HG02759 (cell line): Measurements from ENCODE around the gene FST.

Experiments
- ATAC-seq: cut with Tn5 transposase; IDR thresholded peaks from one replicate; pipeline ENCODE4 v1.9.1; 2021; ENCODE audit warnings: mild to moderate bottlenecking, moderate library complexity; ENCODE audit not compliant: unreplicated experiment

Gene FST

DNA sequence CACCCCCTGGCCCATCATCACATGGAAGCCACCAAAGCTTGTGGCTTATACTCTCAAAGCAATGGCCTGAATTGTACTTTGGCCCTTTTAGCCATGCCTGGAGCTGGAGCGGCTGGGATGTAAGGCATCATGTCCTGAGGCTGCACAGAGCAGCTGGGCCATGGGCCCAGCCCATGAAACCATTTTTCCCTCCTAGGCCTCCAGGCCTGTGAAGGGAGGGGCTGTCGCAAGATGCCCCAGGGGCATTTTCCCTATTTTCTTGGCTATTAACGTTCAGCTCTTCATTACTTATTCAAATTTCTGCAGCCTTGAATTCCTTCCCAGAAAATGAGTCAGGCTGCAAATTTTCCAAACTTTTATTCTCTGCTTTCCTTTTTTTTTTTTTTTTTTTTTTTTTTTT, 27.7 kb downstream of the FST start:
- no peak for ATAC-seq

DNA sequence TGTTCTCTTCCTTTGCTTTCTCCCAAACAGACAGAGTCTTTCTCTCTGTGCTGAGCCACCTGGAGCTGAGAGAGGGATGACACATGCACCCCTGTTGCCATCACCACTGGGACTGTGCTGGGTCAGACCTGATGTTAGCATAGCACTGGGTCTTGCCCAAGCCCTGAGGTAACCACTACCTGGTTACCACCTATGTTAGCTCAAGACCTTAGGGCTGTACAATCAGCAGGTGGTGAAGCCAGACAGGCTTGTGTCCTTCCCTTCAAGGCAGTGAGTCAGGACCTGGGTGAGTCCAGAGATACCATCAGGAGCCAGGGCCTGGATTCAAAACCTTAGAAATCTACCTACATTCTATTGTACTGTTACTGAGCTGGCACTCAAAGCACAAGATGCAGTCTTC, 32.1 kb downstream of the FST start:
- no peak for ATAC-seq

DNA sequence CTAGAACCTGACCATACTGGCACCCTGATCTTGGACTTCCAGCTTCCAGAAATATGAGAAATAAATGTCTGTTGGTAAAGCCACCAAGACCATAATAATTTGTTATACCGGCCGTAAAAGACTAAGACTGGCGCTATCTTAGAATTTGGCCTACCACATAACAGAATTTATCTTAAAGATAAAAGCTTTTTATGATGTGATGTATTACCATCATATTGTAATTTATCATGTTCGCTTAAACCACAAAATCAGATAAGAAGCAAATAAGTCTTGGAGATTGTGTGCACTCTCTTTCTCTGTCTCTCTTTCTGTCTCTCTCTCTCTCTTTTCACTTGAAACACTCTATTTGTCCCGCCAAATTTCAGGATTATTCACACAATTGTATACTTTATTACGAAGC, 35.6 kb downstream of the FST start:
- no peak for ATAC-seq

DNA sequence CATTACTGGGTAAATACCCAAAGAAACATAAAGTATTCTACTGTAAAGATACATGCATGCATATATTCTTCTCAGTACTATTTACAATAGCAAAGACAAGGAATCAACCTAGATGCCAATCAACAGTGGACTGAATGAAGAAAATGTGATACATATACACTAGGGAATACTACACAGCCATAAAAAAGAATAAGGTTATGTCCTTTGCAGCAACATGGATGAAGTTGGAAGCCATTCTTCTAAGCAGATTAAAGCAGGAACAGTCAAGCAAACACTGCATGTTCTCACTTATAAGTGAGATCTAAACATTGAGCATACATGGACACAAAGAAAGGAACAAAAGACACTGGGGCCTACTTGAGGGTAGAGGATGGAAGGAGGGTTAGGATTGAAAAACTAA, 40.4 kb downstream of the FST start:
- ATAC-seq = no peak
